HL-60 (cell line): ENCODE results near the gene KIF12.

Source experiments
- CTCF ChIP-seq: IDR thresholded peaks from one replicate; pipeline ENCODE4 v1.5.1; 2011; ENCODE audit warnings: low read length, control low read depth, inconsistent platforms; ENCODE audit not compliant: insufficient read depth
- GABPA ChIP-seq: IDR thresholded peaks from 2 replicates; pipeline ENCODE4 v1.6.1; 2012; ENCODE audit warnings: low read depth
- POLR2AphosphoS5 ChIP-seq: IDR thresholded peaks from 2 replicates; pipeline ENCODE4 v1.6.1; 2012; ENCODE audit warnings: low read depth
- SPI1 ChIP-seq: IDR thresholded peaks from 2 replicates; pipeline ENCODE4 v1.6.1; 2012; ENCODE audit warnings: low read depth, mild to moderate bottlenecking, borderline replicate concordance

- no peak for TF ChIP-seq CTCF
- no peak for TF ChIP-seq POLR2AphosphoS5
- TF ChIP-seq GABPA = no peak
- TF ChIP-seq SPI1 = no peak
Measured at GRCh38 chr9:114051706-114052105, 47.4 kb downstream of the KIF12 start.
